Esophagus muscularis mucosa (tissue), 3 donors: ENCODE data around the gene MRPL55.

Source experiments
- CTCF ChIP-seq, 3 experiments: fragments of 200-600 bp in 2 of 3; fragments of 450-650 bp in 1 of 3; sonication (generic) in 2 of 3; IDR thresholded peaks; one replicate each; pipeline ENCODE4 v1.5.1; 2017 to 2019; ENCODE audit warnings: antibody characterized with exemption in 3 of 3, mild to moderate bottlenecking in 2 of 3, moderate library complexity in 1 of 3
- POLR2A ChIP-seq: fragments of 450-650 bp; IDR thresholded peaks from one replicate; pipeline ENCODE4 v1.6.1; 2017; ENCODE audit warnings: antibody characterized with exemption, moderate library complexity, mild to moderate bottlenecking, low read depth

- TF ChIP-seq CTCF (IDR thresholded peaks at IDR 0.05) (no peak), POLR2A (no peak)
Measured at GRCh38 chr1:228149406-228150119, 40.5 kb upstream of the MRPL55 start, which contains the start of gene GJC2.
